Measurements from ENCODE around the gene ARFIP1.

ARFIP1 gene

GRCh38 chr4:152961014-152961772, 181.4 kb downstream of the ARFIP1 start:
- no peak for DNase-seq (ENCODE audit: low read depth in 2 of 2)

- DNase-seq (ENCODE audit: low read depth in 2 of 2) = no peak
These were observed 182.0 kb downstream of the ARFIP1 start for GRCh38 chr4:152961773-152962115.
